HL-60 (cell line): ENCODE data around the gene HMOX1.

Experiments used
- DNase-seq, 2 experiments: peaks; one replicate each; pipeline ENCODE4 v3.0.0-alpha.2; 2010 to 2020; ENCODE audit warnings: low read depth in 1 of 2, low spot score in 1 of 2
- H3K27ac ChIP-seq: fragments of 250-450 bp; sonication (Bioruptor Pico); replicated peaks from 2 replicates; pipeline ENCODE4 v1.5.1; 2020; ENCODE audit warnings: mild to moderate bottlenecking, moderate library complexity
- H3K27me3 ChIP-seq: fragments of 250-450 bp; sonication (Bioruptor Pico); 2 replicates; pipeline ENCODE4 v1.5.1; 2021; ENCODE audit warnings: mild to moderate bottlenecking, moderate library complexity; ENCODE audit not compliant: insufficient read depth, poor library complexity, severe bottlenecking
- H3K4me3 ChIP-seq: replicated peaks from 2 replicates; pipeline ENCODE4 v1.5.1; 2011; ENCODE audit warnings: mild to moderate bottlenecking, control low read depth, low read length; ENCODE audit not compliant: insufficient read depth
- CTCF ChIP-seq: IDR thresholded peaks from one replicate; pipeline ENCODE4 v1.5.1; 2011; ENCODE audit warnings: low read length, control low read depth, inconsistent platforms; ENCODE audit not compliant: insufficient read depth
- GABPA ChIP-seq: IDR thresholded peaks from 2 replicates; pipeline ENCODE4 v1.6.1; 2012; ENCODE audit warnings: low read depth
- POLR2AphosphoS5 ChIP-seq: IDR thresholded peaks from 2 replicates; pipeline ENCODE4 v1.6.1; 2012; ENCODE audit warnings: low read depth
- SPI1 ChIP-seq: IDR thresholded peaks from 2 replicates; pipeline ENCODE4 v1.6.1; 2012; ENCODE audit warnings: low read depth, mild to moderate bottlenecking, borderline replicate concordance
- TF ChIP-seq, protein P1 (sequence below): IDR thresholded peaks from 2 replicates; pipeline ENCODE4 v1.6.1; 2012; ENCODE audit warnings: low read depth; ENCODE audit not compliant: insufficient replicate concordance

The HMOX1 gene

DNA sequence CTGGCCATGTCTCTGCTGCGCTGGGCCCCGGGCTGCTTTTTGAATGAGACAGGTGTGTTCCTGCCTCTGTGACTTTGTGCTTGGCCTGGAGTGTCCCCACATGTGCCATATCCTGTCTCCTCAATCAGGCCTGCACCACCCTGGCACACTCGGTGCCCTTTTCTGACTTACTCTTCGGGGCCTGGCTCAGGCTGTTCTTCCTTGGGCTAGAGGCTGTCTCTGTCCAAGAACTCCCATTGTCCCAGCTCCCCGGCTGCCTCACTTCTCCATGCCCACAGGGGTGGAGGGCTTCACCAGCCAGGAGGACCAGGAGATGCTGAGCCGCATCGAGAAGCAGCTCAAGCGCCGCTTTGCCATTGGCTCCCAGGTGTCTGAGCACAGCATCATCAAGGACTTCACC is 42.0 kb downstream of the HMOX1 start:
- H3K4me3 ChIP-seq: no peak overlapping the region

GRCh38 chr22:35424081-35424480 is 43.2 kb downstream of the HMOX1 start:
- TF ChIP-seq CTCF (no peak), SPI1 (no peak), POLR2AphosphoS5 (no peak), GABPA (no peak)
- TF ChIP-seq, protein P1, sequence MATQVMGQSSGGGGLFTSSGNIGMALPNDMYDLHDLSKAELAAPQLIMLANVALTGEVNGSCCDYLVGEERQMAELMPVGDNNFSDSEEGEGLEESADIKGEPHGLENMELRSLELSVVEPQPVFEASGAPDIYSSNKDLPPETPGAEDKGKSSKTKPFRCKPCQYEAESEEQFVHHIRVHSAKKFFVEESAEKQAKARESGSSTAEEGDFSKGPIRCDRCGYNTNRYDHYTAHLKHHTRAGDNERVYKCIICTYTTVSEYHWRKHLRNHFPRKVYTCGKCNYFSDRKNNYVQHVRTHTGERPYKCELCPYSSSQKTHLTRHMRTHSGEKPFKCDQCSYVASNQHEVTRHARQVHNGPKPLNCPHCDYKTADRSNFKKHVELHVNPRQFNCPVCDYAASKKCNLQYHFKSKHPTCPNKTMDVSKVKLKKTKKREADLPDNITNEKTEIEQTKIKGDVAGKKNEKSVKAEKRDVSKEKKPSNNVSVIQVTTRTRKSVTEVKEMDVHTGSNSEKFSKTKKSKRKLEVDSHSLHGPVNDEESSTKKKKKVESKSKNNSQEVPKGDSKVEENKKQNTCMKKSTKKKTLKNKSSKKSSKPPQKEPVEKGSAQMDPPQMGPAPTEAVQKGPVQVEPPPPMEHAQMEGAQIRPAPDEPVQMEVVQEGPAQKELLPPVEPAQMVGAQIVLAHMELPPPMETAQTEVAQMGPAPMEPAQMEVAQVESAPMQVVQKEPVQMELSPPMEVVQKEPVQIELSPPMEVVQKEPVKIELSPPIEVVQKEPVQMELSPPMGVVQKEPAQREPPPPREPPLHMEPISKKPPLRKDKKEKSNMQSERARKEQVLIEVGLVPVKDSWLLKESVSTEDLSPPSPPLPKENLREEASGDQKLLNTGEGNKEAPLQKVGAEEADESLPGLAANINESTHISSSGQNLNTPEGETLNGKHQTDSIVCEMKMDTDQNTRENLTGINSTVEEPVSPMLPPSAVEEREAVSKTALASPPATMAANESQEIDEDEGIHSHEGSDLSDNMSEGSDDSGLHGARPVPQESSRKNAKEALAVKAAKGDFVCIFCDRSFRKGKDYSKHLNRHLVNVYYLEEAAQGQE: no peak
- H3K27me3 ChIP-seq: no peaks in the 10 kb centered on the region
- H3K4me3 ChIP-seq: no peak overlapping the region
- H3K27ac ChIP-seq: no peak overlapping the region
- DNase-seq: no peak

More for the DNA sequence above, 42.0 kb downstream of the HMOX1 start:
- Histone ChIP-seq H3K27me3 (no peaks in the 10 kb centered on the region), H3K27ac (no peak overlapping the region)
- TF ChIP-seq SPI1 (no peak), CTCF (no peak), POLR2AphosphoS5 (no peak), GABPA (no peak)
- TF ChIP-seq, protein P1: no peak
- DNase-seq: no peak

GRCh38 chr22:35424761-35425160 is 43.9 kb downstream of the HMOX1 start:
- Histone ChIP-seq H3K27ac (no peak overlapping the region), H3K27me3 (no peaks in the 10 kb centered on the region), H3K4me3 (no peak overlapping the region)
- TF ChIP-seq CTCF: no peak
- TF ChIP-seq GABPA: no peak
- TF ChIP-seq SPI1: no peak
- TF ChIP-seq POLR2AphosphoS5: no peak
- TF ChIP-seq, protein P1: no peak
- DNase-seq: no peak
